ENCODE results near the gene KY. TPM values are rescaled to one million over a fixed set of nuclear protein-coding genes. Genes with fewer than 3 reads are reported as not detected.

Gene KY
- total and polyA plus RNA-seq, 2 of the 13 experiments (the other 11 are each of a cell fraction or from before 2014, with no cell fraction given), result not detected

GRCh38 chr3:134559591-134559990, 91.2 kb downstream of the KY start:
- no peak for FAIRE-seq
- Histone ChIP-seq H3K36me3 (replicated peaks in 1 of 2; ENCODE audit: control insufficient read depth in 1 of 2, insufficient read depth in 2 of 2, low read length in 2 of 2) (peaks cover 3 to 4% of the 10 kb centered on the region in 2 experiments; a peak in 1 of 5 replicates), H3K4me2 (ENCODE audit: low read depth, low read length) (no peak overlapping the region), H3K27me3 (ENCODE audit: control insufficient read depth in 1 of 2, insufficient read depth in 2 of 2, low read length in 2 of 2) (no peaks in the 10 kb centered on the region; a peak in 1 of 5 replicates), H3K27ac (ENCODE audit: extremely low read length, insufficient read depth, low read length) (no peak overlapping the region), H3K4me3 (replicated peaks in 1 of 3; ENCODE audit: insufficient read depth in 1 of 3, low read depth in 2 of 3, low read length in 3 of 3) (no peak overlapping the region), H3K9ac (ENCODE audit: insufficient read depth, low read depth, low read length) (no peak overlapping the region), H2AFZ (ENCODE audit: low read length) (no peak overlapping the region), H4K20me1 (ENCODE audit: insufficient read depth, low read length) (no peaks in the 10 kb centered on the region), H3K79me2 (ENCODE audit: insufficient read depth, low read length) (no peaks in the 10 kb centered on the region), H3K9me3 (ENCODE audit: low read length) (no peaks in the 10 kb centered on the region), H3K4me1 (ENCODE audit: insufficient read depth, low read length) (no peaks in the 10 kb centered on the region)
- DNase-seq (ENCODE audit: low spot score), result no peak
- in situ Hi-C loops (cut with HindIII; ENCODE audit: extremely low pct_ligation_motif_present, low pct_unique_long_range_greater_than_20kb), result no loop called here
- TF ChIP-seq, protein P1, sequence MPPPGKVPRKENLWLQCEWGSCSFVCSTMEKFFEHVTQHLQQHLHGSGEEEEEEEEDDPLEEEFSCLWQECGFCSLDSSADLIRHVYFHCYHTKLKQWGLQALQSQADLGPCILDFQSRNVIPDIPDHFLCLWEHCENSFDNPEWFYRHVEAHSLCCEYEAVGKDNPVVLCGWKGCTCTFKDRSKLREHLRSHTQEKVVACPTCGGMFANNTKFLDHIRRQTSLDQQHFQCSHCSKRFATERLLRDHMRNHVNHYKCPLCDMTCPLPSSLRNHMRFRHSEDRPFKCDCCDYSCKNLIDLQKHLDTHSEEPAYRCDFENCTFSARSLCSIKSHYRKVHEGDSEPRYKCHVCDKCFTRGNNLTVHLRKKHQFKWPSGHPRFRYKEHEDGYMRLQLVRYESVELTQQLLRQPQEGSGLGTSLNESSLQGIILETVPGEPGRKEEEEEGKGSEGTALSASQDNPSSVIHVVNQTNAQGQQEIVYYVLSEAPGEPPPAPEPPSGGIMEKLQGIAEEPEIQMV (CRISPR knock-in tag; IDR thresholded peaks at IDR 0.05; ENCODE audit: low read depth), result no peak
- TF ChIP-seq RBAK (CRISPR knock-in tag; IDR thresholded peaks at IDR 0.05) (no peak), AKAP8 (CRISPR knock-in tag; IDR thresholded peaks at IDR 0.05) (no peak), ZNF512B (CRISPR knock-in tag; IDR thresholded peaks at IDR 0.05; ENCODE audit: borderline replicate concordance) (no peak), KDM6A (CRISPR knock-in tag; IDR thresholded peaks at IDR 0.05; ENCODE audit: low read depth) (no peak), ZNF441 (CRISPR knock-in tag; IDR thresholded peaks at IDR 0.05; ENCODE audit: borderline replicate concordance) (no peak), SNRNP70 (IDR thresholded peaks at IDR 0.05; ENCODE audit: low read depth, low read length) (no peak), ZBTB1 (CRISPR knock-in tag; IDR thresholded peaks at IDR 0.05; ENCODE audit: borderline replicate concordance) (no peak), ZNF235 (CRISPR knock-in tag; IDR thresholded peaks at IDR 0.05; ENCODE audit: borderline replicate concordance) (no peak), FOXJ3 (CRISPR knock-in tag; IDR thresholded peaks at IDR 0.05; ENCODE audit: borderline replicate concordance) (no peak), ZMAT3 (CRISPR knock-in tag; conservative IDR thresholded peaks at IDR 0.05) (no peak), GPN1 (CRISPR knock-in tag; IDR thresholded peaks at IDR 0.05; ENCODE audit: borderline replicate concordance) (no peak), ATF1 (CRISPR knock-in tag; IDR thresholded peaks at IDR 0.05) (no peak), ZNF775 (CRISPR knock-in tag; IDR thresholded peaks at IDR 0.05; ENCODE audit: borderline replicate concordance) (no peak)
- TF ChIP-seq, protein P2, sequence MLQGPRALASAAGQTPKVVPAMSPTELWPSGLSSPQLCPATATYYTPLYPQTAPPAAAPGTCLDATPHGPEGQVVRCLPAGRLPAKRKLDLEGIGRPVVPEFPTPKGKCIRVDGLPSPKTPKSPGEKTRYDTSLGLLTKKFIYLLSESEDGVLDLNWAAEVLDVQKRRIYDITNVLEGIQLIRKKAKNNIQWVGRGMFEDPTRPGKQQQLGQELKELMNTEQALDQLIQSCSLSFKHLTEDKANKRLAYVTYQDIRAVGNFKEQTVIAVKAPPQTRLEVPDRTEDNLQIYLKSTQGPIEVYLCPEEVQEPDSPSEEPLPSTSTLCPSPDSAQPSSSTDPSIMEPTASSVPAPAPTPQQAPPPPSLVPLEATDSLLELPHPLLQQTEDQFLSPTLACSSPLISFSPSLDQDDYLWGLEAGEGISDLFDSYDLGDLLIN (CRISPR knock-in tag; IDR thresholded peaks at IDR 0.05; ENCODE audit: borderline replicate concordance), result no peak
- TF ChIP-seq, protein P3, sequence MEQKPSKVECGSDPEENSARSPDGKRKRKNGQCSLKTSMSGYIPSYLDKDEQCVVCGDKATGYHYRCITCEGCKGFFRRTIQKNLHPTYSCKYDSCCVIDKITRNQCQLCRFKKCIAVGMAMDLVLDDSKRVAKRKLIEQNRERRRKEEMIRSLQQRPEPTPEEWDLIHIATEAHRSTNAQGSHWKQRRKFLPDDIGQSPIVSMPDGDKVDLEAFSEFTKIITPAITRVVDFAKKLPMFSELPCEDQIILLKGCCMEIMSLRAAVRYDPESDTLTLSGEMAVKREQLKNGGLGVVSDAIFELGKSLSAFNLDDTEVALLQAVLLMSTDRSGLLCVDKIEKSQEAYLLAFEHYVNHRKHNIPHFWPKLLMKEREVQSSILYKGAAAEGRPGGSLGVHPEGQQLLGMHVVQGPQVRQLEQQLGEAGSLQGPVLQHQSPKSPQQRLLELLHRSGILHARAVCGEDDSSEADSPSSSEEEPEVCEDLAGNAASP (CRISPR knock-in tag; IDR thresholded peaks at IDR 0.05; ENCODE audit: borderline replicate concordance), result no peak
- POLR2A ChIA-PET, result no interaction called here
- no TSS peak for BruUV-seq (replicated peaks)
- CTCF ChIA-PET (ENCODE audit: low intra/inter-chr PET ratio, low total read pairs), result no interaction called here
- no peak for ATAC-seq
- intact Hi-C loops (cut with micrococcal nuclease; ENCODE audit: unreplicated experiment), result no loop called here
- 100% methylated on average over 2 of the region's 3 CpGs for WGBS (ENCODE audit: low lambda C conversion rate)
